Measurements from ENCODE around the gene ELP4.

DNA sequence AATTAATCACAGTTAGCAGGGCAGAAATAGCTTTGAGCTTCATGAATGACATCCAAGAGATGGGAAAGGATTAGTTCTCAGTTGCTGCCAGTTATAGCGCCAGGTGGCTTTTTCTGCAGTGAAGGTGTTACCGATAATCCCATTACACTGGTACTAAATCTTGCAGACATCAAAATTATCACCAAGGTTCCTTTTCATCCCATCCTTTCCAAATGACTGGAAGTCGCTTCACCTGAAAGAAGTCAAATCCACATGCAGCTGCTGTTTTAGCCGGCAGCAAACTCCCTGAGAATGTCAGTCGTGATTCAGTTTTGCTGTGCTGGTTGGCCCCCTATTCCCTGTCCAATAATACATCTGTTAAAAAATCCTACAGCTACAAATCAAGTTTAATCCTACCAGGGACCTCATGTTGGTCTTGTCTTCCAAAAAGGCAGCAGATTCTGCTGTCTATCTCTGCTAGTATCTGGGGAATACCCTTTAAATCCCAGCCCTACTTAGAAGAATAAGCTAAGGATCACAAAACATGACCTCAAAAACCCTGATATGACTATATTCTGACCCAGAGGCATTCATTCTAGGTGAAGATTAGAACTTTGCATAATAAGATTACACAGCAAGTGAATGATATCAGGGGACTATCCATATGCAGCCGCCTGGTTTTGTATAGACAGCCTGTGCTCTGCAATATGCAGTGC is 31.9 kb upstream of the ELP4 start:
- TF ChIP-seq, protein P1, sequence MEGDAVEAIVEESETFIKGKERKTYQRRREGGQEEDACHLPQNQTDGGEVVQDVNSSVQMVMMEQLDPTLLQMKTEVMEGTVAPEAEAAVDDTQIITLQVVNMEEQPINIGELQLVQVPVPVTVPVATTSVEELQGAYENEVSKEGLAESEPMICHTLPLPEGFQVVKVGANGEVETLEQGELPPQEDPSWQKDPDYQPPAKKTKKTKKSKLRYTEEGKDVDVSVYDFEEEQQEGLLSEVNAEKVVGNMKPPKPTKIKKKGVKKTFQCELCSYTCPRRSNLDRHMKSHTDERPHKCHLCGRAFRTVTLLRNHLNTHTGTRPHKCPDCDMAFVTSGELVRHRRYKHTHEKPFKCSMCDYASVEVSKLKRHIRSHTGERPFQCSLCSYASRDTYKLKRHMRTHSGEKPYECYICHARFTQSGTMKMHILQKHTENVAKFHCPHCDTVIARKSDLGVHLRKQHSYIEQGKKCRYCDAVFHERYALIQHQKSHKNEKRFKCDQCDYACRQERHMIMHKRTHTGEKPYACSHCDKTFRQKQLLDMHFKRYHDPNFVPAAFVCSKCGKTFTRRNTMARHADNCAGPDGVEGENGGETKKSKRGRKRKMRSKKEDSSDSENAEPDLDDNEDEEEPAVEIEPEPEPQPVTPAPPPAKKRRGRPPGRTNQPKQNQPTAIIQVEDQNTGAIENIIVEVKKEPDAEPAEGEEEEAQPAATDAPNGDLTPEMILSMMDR (IDR thresholded peaks at IDR 0.05): no peak
- TF ChIP-seq POLR2A (IDR thresholded peaks at IDR 0.05): no peak
